ENCODE results near the gene CDH4.

- TF ChIP-seq CTCF (IDR thresholded peaks at IDR 0.05; ENCODE audit: insufficient read depth, low read length, poor library complexity, severe bottlenecking): no peak
- no peak for TF ChIP-seq EZH2phosphoT487 (conservative IDR thresholded peaks at IDR 0.05; ENCODE audit: low read length)
Observed at GRCh38 chr20:61541537-61541936, 289.5 kb downstream of the CDH4 start.
